ENCODE data around the gene ANXA5.
"Not testable (repeated sequence)": the region's sequence is repeated elsewhere in the genome, so short reads cannot be mapped to it uniquely, and the experiment has no call there.

Gene ANXA5

DNA sequence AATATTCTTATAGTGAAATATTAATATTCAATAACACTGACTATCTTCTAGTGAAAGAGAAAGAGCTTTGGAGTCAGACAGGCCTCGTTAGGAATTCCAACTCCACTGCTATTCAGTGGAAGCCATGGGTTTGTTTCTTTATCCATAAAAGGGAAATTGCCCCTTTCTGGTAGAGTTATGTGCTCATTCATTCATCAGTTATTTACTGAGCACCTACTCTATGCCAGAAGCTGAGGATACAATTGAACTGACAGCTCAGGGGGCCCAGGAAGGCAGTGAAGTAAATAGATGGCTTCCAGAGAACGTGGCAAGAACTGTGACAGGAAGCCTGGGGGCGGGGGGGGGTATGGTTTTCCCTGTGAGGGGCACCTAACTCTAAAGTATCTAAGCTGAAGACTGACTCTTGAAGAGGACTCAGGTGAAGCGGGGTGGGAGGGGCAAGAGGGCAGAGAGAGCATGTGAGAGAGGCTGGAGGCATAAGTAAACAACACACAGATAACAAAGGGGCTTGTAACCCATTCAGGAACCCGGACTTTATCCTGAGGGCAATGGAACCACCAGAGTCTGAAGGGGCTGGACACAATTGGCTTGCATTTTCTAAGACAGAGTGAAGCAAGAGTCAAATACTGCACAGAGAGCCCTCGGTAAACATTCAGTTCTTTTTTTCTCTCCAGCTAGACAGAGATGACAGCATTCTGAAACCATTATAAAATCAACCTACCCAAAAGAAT is 20.3 kb downstream of the ANXA5 start:
- DNase-seq: no peak

DNA sequence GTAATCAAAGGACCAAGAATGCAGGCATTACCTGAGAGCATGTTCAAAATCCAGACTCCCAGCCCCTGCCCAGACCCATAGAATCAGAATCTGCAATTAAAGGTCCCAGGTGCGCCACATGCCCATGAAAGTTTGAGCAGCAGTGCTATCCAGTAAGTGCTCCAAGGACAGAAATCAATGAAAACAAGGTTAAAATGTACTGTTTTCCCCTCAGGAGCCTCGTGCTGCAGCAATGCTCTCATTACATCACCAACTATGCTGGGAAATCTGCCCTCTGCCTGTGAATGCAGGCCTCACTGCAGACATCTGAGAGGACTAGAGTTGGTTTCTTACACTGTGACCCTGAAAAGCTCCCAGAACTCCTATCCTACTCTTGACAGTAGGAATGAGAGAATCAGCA is 21.1 kb downstream of the ANXA5 start:
- DNase-seq: no peak

GRCh38 chr4:121674696-121675095 is 22.1 kb downstream of the ANXA5 start:
- no peak for DNase-seq

DNA sequence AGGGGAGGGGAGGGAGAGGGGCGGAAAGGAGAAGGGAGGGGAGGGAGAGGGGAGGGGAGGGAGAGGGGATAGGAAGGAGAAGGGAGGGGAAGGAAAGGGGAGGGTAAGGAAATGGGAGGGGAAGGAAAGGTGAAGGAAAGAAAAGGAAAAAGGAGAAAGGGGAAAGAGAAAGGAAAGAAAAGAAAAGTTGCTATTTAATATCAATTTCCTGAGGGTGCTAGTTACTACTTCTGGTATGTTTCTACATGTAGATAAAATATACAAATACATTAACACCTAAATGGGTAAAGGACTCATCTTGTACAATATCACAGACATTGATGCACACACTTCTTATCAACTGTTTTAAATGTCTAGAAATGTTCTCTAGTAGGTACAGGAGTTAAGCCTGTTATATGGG is 22.6 kb downstream of the ANXA5 start:
- DNase-seq: no peak

DNA sequence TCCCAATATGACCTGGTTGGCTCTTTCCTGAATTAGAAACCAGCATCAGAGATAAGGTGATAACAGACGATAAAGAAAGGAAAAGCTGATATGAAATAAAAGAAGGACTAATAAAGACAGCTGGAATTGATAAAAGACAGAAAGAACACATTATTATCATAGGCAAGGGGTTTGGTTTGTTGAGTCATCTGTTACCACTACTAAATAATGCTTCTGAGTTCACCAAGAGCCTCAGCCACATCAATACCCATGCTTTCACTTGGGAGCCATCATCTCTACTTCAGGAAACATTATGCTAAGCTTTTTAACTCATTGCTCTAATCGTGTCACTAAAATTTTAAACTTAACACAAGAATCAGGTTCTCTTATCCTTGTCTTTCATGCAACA is 27.6 kb downstream of the ANXA5 start:
- DNase-seq: no peak

GRCh38 chr4:121668368-121669162 is 28.2 kb downstream of the ANXA5 start:
- no peak for DNase-seq

DNA sequence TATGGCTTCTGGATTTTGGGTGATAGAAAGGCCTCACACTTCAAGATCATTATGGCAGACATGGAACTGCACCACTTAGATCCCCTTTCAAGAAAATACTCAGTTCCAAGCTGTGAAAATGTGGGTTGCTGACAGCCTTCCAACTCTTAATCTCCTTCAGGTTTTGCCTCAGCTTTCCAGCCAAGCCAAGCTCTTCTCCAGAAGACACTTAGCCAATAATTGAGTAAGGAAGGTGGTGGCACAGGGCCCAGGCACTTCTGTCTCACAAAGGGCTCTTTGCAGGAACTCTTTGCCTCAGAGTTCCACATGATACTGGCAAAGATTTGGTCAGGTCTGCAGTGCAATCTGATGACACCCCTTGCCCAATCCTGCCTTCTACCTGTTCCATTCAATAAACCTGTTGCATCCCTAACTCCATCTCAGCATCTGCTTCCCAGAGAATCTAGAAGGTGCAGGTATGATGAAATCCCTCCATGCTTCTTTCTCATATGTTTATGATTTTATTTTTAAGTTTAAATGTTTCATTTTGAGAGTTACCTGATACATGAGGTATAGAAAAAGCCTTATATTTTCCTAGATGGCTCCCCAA is 30.6 kb downstream of the ANXA5 start:
- DNase-seq: no peak

DNA sequence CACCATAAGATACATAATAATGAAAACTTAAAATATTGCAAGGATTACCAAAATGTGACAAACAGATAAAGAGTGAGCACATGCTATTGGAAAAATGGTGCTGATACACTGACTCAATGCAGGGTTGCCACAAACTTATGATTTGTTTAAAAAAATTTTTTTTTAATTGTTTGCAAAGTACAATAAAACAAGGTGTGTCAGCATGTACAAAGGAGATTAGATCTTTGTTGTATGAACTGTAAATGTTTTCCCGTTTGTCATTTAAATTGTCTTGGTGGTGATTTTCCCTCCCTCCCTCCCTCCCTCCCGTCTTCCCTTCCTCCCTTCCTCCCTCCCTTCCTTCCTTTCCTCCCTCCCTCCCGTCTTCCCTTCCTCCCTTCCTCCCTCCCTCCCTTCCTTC is 31.4 kb downstream of the ANXA5 start:
- DNase-seq: no peak

DNA sequence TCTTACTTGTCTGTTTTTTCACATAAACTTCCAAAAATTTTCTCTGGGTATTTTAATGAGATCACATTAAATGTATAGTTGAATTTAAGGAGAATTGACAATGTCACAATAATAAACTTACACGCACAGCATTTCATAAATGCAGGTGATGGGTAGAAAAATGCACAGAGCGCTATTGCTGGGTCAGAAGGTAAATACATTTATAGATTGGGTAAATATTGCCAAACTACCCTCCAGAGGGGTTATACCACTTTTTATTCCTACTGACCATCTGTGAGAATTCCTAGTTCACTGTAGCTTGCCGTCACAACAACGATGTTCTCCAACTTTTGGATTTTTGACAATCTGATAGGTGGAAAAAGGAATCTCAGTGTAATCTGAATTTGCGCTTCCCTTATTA is 34.6 kb downstream of the ANXA5 start:
- no peak for DNase-seq

- not testable (repeated sequence) for DNase-seq
These were observed 36.4 kb downstream of the ANXA5 start for GRCh38 chr4:121660175-121660933.

- DNase-seq: no peak
These were observed 38.7 kb downstream of the ANXA5 start for GRCh38 chr4:121658125-121658524.

DNA sequence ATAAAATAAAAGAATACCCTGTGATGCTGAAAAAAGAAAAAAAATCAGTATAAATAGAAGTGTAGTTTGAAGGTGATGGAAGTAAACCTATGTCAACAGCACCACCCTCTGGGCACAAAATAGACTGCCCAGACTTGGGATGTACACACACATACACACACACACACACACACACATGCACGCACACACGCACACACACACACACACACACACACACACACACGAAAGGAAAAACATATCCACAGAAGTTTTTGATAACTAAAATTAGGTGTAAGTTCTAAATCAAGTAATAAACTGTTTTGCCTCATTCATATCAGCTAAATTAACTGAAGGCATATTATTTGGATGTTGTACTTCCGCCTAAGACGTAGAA is 40.5 kb downstream of the ANXA5 start:
- no peak for DNase-seq

GRCh38 chr4:121655320-121656268 is 41.2 kb downstream of the ANXA5 start:
- DNase-seq: no peak

DNA sequence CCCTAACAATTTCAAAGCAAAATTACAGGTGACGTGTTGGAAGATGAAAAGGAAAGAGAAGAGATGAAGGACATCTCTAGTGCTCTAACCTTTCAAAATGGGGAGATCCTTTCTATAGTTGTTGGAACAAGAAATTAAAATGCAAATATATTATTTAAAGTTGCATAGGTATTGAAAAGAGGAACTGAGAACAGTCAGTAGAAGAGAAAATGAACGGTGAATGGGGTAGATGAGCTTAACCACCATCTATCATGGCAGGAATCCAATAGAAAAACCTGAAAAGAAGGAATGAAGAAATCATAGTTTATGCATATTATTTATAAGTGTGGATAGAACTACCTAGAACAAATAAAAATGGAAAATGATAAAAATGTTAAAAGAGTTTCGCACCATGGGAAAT is 42.0 kb downstream of the ANXA5 start:
- DNase-seq: no peak

- no peak for DNase-seq
These were observed 42.8 kb downstream of the ANXA5 start for GRCh38 chr4:121653986-121654385.

GRCh38 chr4:121653214-121653613 is 43.6 kb downstream of the ANXA5 start:
- no peak for DNase-seq

GRCh38 chr4:121651597-121651996 is 45.2 kb downstream of the ANXA5 start:
- no peak for DNase-seq

- DNase-seq: no peak
These were observed 46.0 kb downstream of the ANXA5 start for GRCh38 chr4:121650741-121651140.

DNA sequence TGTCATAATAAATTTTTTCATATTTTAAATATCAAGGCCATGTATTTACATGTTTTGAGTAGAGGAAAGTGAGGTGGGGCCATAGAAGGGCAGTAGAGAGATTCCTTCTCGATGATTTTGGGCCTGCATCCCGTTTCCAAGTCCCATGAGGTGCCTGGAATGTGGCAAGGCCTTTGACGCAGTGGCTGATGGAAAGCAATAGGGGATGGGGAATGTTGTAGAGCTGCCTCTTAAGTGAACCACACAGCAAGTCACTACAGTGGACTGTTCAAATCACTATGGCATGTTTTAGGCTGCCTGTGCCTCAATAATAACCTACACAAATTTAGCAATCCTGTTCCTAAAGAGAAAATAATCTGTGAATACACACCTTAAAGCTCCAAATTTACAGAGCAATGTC is 48.3 kb downstream of the ANXA5 start:
- DNase-seq: no peak

GRCh38 chr4:121642876-121643585 is 53.7 kb downstream of the ANXA5 start:
- DNase-seq: no peak

GRCh38 chr4:121642292-121642691 is 54.5 kb downstream of the ANXA5 start:
- DNase-seq: no peak

GRCh38 chr4:121633653-121634052 is 63.1 kb downstream of the ANXA5 start:
- no peak for DNase-seq

Measured in activated CD4-positive, CD25-positive, alpha-beta regulatory T cell treated with anti-CD3 and anti-CD28 coated beads, Interleukin-2, amount 50 U/mL, for 72 hours (primary cell).